Measurements from ENCODE around the gene SLC35D2. TPM values are rescaled to one million over a fixed set of nuclear protein-coding genes. Genes with fewer than 3 reads are reported as not detected.

SLC35D2 gene
- total and polyA plus RNA-seq, 4 donors = 14.9 to 27.2 (median 21.5) TPM

GRCh38 chr9:96425500-96426169 lies 42.1 kb upstream of the SLC35D2 start:
- DNase-seq = no peak
- WGBS, 2 donors = 39 to 44% methylated on average over 4 of the region's 4 CpGs
- no peaks in the 10 kb centered on the region for H3K27me3 ChIP-seq (ENCODE audit: control insufficient read depth in 3 of 3, insufficient read depth in 3 of 3, low read length in 2 of 3)
- no peaks in the 10 kb centered on the region for H3K36me3 ChIP-seq (ENCODE audit: control insufficient read depth in 4 of 4, insufficient read depth in 4 of 4, low read length in 4 of 4)
- H3K4me3 ChIP-seq = no peak overlapping the region
- TF ChIP-seq CTCF (IDR thresholded peaks at IDR 0.05; ENCODE audit: control extremely low read depth, extremely low read depth) = no peak
- no peak overlapping the region for H3K9ac ChIP-seq (ENCODE audit: insufficient read depth in 1 of 2, low read length in 2 of 2)
- H3K4me1 ChIP-seq (ENCODE audit: control insufficient read depth in 5 of 5, insufficient read depth in 5 of 5, low read length in 5 of 5) = peaks cover 0 to 6% (median 0%) of the 10 kb centered on the region in 5 donors
- H3K9me3 ChIP-seq (ENCODE audit: control insufficient read depth in 4 of 4, insufficient read depth in 3 of 4, low read length in 3 of 4) = no peaks in the 10 kb centered on the region
- no peak overlapping the region for H3K27ac ChIP-seq (ENCODE audit: low read depth in 1 of 2, low read length in 1 of 2)
- no peak for ATAC-seq (ENCODE audit: insufficient read depth, low FRiP score)

- Histone ChIP-seq H3K4me1 (ENCODE audit: control insufficient read depth in 5 of 5, insufficient read depth in 5 of 5, low read length in 5 of 5) (peaks cover 0 to 8% (median 4%) of the 10 kb centered on the region in 5 donors), H3K27me3 (ENCODE audit: control insufficient read depth in 3 of 3, insufficient read depth in 3 of 3, low read length in 2 of 3) (no peaks in the 10 kb centered on the region), H3K4me3 (no peak overlapping the region), H3K9me3 (ENCODE audit: control insufficient read depth in 4 of 4, insufficient read depth in 3 of 4, low read length in 3 of 4) (no peaks in the 10 kb centered on the region), H3K9ac (ENCODE audit: insufficient read depth in 1 of 2, low read length in 2 of 2) (no peak overlapping the region), H3K36me3 (ENCODE audit: control insufficient read depth in 4 of 4, insufficient read depth in 4 of 4, low read length in 4 of 4) (no peaks in the 10 kb centered on the region), H3K27ac (ENCODE audit: low read depth in 1 of 2, low read length in 1 of 2) (no peak overlapping the region)
- DNase-seq (no peak), ATAC-seq (ENCODE audit: insufficient read depth, low FRiP score) (no peak)
- TF ChIP-seq CTCF (IDR thresholded peaks at IDR 0.05; ENCODE audit: control extremely low read depth, extremely low read depth) = no peak
- WGBS, 2 donors = 91 to 93% methylated on average over 6 of the region's 6 CpGs
Measured at GRCh38 chr9:96423985-96424336, 40.5 kb upstream of the SLC35D2 start.

GRCh38 chr9:96423322-96423984 lies 39.9 kb upstream of the SLC35D2 start:
- Histone ChIP-seq H3K36me3 (ENCODE audit: control insufficient read depth in 4 of 4, insufficient read depth in 4 of 4, low read length in 4 of 4) (no peaks in the 10 kb centered on the region), H3K27ac (ENCODE audit: low read depth in 1 of 2, low read length in 1 of 2) (no peak overlapping the region), H3K4me3 (no peak overlapping the region), H3K9ac (ENCODE audit: insufficient read depth in 1 of 2, low read length in 2 of 2) (no peak overlapping the region), H3K4me1 (ENCODE audit: control insufficient read depth in 5 of 5, insufficient read depth in 5 of 5, low read length in 5 of 5) (peaks cover 0 to 8% (median 4%) of the 10 kb centered on the region in 5 donors), H3K27me3 (ENCODE audit: control insufficient read depth in 3 of 3, insufficient read depth in 3 of 3, low read length in 2 of 3) (no peaks in the 10 kb centered on the region), H3K9me3 (ENCODE audit: control insufficient read depth in 4 of 4, insufficient read depth in 3 of 4, low read length in 3 of 4) (no peaks in the 10 kb centered on the region)
- no peak for TF ChIP-seq CTCF (IDR thresholded peaks at IDR 0.05; ENCODE audit: control extremely low read depth, extremely low read depth)
- no peak for DNase-seq
- 93 to 96% methylated on average over 8 of the region's 8 CpGs for WGBS, 2 donors
- ATAC-seq (ENCODE audit: insufficient read depth, low FRiP score) = no peak

Measured in lung (tissue), 12 donors.